D721Med (cell line): ENCODE data around the gene KLK13.

ENCODE experiments used
- DNase-seq: peaks from one replicate; pipeline ENCODE4 v3.0.0; 2011; ENCODE audit warnings: low spot score; ENCODE audit not compliant: insufficient read length
- FAIRE-seq: peaks from 2 replicates; lab custom pipeline; 2011; peaks lifted over from hg19 to GRCh38; lab: Jason Lieb, UNC
- TF ChIP-seq, protein P1 (sequence below): IDR thresholded peaks from 2 replicates; pipeline ENCODE4 v1.5.1; 2012; ENCODE audit warnings: mild to moderate bottlenecking, control low read depth; ENCODE audit not compliant: insufficient read depth; ENCODE audit errors: missing control alignments

The KLK13 gene

DNA sequence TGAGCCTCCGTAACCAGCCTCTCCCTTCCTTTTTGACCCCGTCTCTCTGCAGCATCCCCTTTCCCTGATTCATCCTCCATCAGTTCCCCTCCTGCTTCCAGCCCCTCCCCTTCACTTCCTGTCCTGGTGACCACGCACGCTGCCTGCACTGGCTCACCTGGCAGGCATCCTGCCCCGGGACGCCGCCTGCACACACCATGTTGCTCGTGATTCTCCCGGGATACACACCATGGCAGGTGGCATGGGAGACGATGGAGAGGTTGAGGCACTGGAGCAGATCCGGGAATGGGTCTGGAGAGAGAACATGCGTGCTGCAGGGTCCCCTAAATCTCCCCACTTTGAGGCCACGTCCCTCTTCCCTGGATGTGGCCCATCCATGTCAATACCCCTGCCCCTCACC, 34.3 kb downstream of the KLK13 start:
- TF ChIP-seq, protein P1, sequence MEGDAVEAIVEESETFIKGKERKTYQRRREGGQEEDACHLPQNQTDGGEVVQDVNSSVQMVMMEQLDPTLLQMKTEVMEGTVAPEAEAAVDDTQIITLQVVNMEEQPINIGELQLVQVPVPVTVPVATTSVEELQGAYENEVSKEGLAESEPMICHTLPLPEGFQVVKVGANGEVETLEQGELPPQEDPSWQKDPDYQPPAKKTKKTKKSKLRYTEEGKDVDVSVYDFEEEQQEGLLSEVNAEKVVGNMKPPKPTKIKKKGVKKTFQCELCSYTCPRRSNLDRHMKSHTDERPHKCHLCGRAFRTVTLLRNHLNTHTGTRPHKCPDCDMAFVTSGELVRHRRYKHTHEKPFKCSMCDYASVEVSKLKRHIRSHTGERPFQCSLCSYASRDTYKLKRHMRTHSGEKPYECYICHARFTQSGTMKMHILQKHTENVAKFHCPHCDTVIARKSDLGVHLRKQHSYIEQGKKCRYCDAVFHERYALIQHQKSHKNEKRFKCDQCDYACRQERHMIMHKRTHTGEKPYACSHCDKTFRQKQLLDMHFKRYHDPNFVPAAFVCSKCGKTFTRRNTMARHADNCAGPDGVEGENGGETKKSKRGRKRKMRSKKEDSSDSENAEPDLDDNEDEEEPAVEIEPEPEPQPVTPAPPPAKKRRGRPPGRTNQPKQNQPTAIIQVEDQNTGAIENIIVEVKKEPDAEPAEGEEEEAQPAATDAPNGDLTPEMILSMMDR = no peak
- DNase-seq = no peak
- no peak for FAIRE-seq

DNA sequence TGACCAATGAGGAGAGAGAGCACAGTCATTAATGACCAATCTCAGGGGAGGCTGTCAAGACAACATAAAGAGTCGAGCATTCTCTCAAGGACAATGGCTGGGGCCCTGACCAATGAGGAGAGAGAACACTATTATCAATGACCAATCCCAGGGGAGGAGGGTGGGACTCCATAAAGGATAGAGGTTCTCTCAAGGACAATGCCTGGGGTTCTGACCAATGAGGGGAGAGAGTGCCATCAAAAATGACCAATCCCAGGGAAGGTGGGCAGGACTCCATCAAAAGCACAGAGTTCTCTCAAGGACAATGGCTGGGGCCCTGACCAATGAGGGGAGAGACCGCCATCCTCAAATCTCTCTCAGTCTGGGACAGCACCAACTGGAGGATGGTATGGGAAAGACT, 35.2 kb downstream of the KLK13 start:
- TF ChIP-seq, protein P1 = no peak
- DNase-seq (no peak), FAIRE-seq (no peak)

DNA sequence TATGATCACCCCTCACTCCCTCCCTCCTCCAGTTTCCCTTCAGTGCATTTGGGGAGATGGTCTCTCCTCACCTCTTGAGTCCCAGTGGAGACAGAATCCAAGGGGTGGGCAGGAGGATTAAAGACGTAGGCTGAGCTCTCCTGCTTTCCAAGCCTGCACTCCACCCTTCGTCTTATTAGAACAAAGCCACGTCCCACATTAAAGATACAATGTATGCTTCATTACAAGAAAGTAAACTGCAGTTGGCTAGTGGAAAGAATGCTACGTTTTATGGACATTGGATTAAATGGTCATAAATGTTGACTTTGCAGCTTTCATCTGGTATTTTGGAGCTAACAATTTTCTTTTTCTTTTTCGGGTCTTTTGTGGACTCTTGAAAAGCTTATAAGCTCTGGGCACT, 37.0 kb downstream of the KLK13 start:
- TF ChIP-seq, protein P1 = no peak
- DNase-seq (no peak), FAIRE-seq (no peak)

DNA sequence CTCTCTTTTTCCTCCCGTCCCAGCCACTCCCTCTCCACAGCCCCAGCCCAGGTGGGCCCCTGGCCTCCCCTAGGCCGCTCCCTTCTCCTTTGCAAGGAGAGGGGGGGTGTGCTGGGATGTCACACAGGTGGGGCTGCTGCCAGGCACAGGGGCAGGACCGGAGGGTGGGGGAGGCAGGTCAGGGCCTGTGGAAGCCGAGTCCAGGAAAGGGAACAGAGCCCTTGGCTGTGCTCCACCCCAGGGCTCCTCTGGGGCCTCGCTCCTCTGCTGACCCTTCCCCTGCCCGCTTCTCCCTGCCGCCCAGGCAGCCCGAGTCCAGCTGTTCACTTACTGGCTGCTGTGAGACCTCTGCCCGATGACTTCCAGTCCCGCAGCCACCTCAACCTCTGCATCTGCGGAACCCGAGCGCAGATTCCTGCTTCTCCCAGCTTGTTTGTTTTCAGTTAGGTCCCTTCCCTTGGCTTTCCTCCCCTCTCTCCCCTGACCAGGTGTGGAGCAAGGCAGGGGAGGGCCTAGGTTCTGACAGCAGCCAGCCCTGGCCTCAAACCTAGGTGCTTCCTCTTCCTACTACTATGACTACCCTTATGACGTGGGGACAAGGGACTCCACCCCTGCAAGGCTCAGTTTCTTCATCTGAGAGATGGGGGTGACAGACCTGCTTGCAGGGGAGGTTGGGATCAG, 37.6 kb downstream of the KLK13 start:
- TF ChIP-seq, protein P1 = no peak
- DNase-seq (no peak), FAIRE-seq (no peak)

DNA sequence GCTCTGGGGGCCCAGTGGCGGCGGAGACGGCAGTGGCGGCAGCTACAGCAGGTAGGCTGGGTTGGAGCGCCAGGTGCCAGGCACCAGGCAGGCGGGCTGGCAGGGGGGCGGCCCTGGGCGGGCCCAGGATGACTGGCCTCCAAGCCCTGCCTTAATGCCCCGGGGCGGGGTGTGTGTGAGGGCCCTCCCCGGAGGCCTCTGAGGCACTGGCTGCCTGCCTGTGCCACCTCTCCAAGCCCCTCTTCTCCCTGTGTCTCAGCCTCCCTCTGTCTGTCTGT, 38.4 kb downstream of the KLK13 start, which contains the start of gene KLK11:
KLK11 (minus strand) TSS at position 63 of the 278 bp plus-strand sequence. CDS start 985 bp downstream, outside the sequence.
- FAIRE-seq (no peak), DNase-seq (no peak)
- TF ChIP-seq, protein P1 = no peak

DNA sequence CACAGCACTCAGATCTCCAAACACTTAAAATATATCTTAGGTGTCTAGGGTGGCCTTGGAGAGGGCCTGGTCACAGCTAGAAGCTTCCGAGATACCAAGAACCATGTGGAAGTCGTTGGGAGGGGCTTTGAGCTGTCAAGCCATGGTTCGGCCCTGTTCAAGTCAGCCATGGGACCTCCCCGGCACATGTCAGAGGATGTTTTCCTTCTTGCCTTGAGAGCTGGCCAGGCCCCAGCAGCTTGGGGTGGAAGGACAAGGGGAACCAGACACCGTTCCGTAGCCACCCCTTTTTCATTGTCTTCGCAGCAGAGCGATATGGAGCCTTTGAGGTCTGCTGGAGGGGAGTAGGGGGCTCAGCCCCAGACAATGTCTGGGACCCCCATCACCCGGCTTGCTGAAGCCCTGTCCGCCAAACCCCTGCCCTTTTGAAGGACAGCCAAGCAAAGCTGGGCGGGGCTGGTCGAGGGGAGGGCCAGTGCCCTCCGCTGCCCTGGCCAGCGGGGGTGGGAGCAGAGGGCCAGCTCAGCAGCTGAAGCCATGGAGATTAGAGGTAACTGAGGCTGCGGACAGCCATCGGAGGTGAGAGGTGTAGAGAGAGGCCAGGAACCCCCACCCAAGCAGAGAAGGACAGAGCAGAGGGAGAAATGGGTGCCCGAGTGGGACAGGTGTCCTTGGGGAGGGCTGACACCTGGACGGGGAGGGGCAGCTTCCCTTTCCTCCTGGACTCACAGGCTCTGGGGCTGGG, 38.9 kb downstream of the KLK13 start:
- DNase-seq = no peak
- TF ChIP-seq, protein P1 = no peak
- no peak for FAIRE-seq

DNA sequence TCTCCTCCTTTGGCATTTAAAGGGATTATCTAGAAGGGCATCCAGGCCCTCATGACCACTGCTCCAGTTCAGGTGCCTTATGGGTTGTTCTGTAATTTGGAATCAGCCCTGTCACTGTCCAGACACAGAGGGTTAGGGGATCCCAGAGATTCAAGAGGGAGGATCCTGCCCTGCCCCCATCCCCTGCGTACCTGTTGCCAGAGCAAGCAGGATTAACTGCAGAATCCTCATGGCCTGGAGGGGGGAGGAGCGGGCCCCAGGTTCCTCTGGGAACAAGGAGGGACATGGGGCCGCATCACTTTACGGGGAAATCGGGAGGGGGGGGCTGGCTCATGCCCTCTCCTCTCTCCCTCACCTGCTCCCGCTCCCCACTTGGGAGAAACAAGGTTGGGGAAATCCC, 39.5 kb downstream of the KLK13 start:
- DNase-seq (no peak), FAIRE-seq (no peak)
- TF ChIP-seq, protein P1 = no peak
